ENCODE measurements around the gene ZFAND2A. TPM values are rescaled to one million over a fixed set of nuclear protein-coding genes. Genes with fewer than 3 reads are reported as not detected.

The ZFAND2A gene
- total and polyA plus RNA-seq, 8 donors: 0.89 to 93.6 (median 30.7) TPM

- H3K4me1 ChIP-seq: peaks cover 11 to 16% (median 13%) of the 10 kb centered on the region in 4 donors
- peak; percentile 89 to 90 for DNase-seq
- peak overlapping the region; percentile 0 to 36 (median 24) for H3K4me3 ChIP-seq
- H3K27ac ChIP-seq: peak overlapping the region in 4 of 5 donors; percentile 29 to 49 (median 38)
- H3K27me3 ChIP-seq: peaks cover 0 to 13% (median 0%) of the 10 kb centered on the region in 3 donors
- no peaks in the 10 kb centered on the region for H3K36me3 ChIP-seq
- intact Hi-C loops (cut with DNase I; ENCODE audit: low total_unique reads): no loop called here
- H3K9me3 ChIP-seq: no peaks in the 10 kb centered on the region
- TF ChIP-seq CTCF (IDR thresholded peaks at IDR 0.05): peak in 5 of 7 experiments; percentile 71 to 97 (median 93)
- TF ChIP-seq POLR2AphosphoS5 (IDR thresholded peaks at IDR 0.05): peak in 1 of 3 donors; percentile 29
- TF ChIP-seq POLR2A (IDR thresholded peaks at IDR 0.05): no peak
- 19 to 30% (median 20%) methylated on average over 29 to 44 of the region's 44 CpGs for WGBS, 5 donors
Measured at GRCh38 chr7:1175967-1176851, 16.2 kb upstream of the ZFAND2A start.

- H3K9me3 ChIP-seq: no peaks in the 10 kb centered on the region
- H3K27ac ChIP-seq: peak overlapping the region in 4 of 5 donors; percentile 29 to 49 (median 38)
- no peak for TF ChIP-seq EP300 (IDR thresholded peaks at IDR 0.05)
- TF ChIP-seq CTCF (IDR thresholded peaks at IDR 0.05): no peak
- TF ChIP-seq POLR2A (IDR thresholded peaks at IDR 0.05): no peak
- TF ChIP-seq POLR2AphosphoS5 (IDR thresholded peaks at IDR 0.05): no peak
- WGBS, 5 donors: 86 to 93% (median 90%) methylated on average over 14 to 15 of the region's 15 CpGs
- H3K36me3 ChIP-seq: no peaks in the 10 kb centered on the region
- no peak for DNase-seq
- H3K4me1 ChIP-seq: peaks cover 11 to 16% (median 13%) of the 10 kb centered on the region in 4 donors
- peak overlapping the region in 2 of 4 donors; percentile 30 to 36 for H3K4me3 ChIP-seq
- peaks cover 0 to 9% (median 0%) of the 10 kb centered on the region in 3 donors for H3K27me3 ChIP-seq
- intact Hi-C loops (cut with DNase I; ENCODE audit: low total_unique reads): no loop called here
Measured at GRCh38 chr7:1175597-1175966, 15.6 kb upstream of the ZFAND2A start.

GRCh38 chr7:1174881-1175596, 15.0 kb upstream of the ZFAND2A start:
- Histone ChIP-seq H3K4me3 (no peak overlapping the region), H3K27ac (no peak overlapping the region), H3K9me3 (no peaks in the 10 kb centered on the region), H3K36me3 (no peaks in the 10 kb centered on the region), H3K4me1 (peaks cover 11 to 18% (median 16%) of the 10 kb centered on the region in 4 donors), H3K27me3 (peaks cover 0 to 9% (median 0%) of the 10 kb centered on the region in 3 donors)
- no peak for DNase-seq
- TF ChIP-seq CTCF (IDR thresholded peaks at IDR 0.05) (no peak), EP300 (IDR thresholded peaks at IDR 0.05) (no peak), POLR2A (IDR thresholded peaks at IDR 0.05) (no peak), POLR2AphosphoS5 (IDR thresholded peaks at IDR 0.05) (no peak)
- WGBS, 5 donors: 94 to 97% (median 95%) methylated on average over 23 to 29 of the region's 29 CpGs
- intact Hi-C loops (cut with DNase I; ENCODE audit: low total_unique reads): no loop called here

GRCh38 chr7:1174002-1174401, 14.0 kb upstream of the ZFAND2A start:
- TF ChIP-seq POLR2A (IDR thresholded peaks at IDR 0.05) (no peak), EP300 (IDR thresholded peaks at IDR 0.05) (no peak), CTCF (IDR thresholded peaks at IDR 0.05) (no peak), POLR2AphosphoS5 (IDR thresholded peaks at IDR 0.05) (no peak)
- Histone ChIP-seq H3K36me3 (no peaks in the 10 kb centered on the region), H3K4me3 (no peak overlapping the region), H3K27me3 (peaks cover 0 to 5% (median 0%) of the 10 kb centered on the region in 3 donors), H3K4me1 (peaks cover 14 to 28% (median 22%) of the 10 kb centered on the region in 4 donors), H3K27ac (no peak overlapping the region), H3K9me3 (no peaks in the 10 kb centered on the region)
- intact Hi-C loops (cut with DNase I; ENCODE audit: low total_unique reads): no loop called here
- DNase-seq: no peak
- 77 to 90% (median 87%) methylated on average over 11 of the region's 11 CpGs for WGBS, 5 donors
